ENCODE measurements around the gene MDC1.

Gene MDC1

DNA sequence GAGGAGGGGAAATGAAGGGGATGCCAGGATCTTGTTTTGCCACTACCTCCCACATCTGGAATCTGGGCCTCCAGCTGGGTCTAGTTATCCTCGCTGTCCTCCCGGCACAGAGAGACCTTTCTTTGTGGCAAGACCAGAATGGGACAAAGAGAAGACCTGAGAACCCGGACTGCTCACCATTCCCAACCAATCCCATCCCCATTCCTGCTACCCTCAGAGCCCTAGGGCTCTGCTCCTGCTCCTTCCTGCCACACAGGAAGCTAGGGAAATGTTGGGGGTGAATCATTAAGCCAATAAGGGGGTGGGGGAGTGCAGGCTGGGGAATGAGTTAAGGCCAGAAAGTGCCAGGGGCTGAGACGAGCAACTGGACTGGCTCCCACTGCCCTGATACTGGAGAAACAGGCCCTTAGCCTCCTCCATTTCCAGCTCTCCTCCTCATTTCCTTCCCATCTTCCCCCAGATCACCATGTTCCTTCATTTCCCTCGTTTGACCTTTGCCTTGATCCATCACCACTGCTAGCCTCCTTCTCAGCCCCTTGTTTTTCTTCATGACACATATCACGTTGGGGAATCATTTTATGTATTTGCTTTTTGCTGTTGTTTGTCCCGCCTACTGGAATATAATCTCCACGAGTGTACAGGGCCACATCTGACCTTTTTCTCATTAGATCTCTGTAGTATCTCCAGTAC, 31.9 kb upstream of the MDC1 start:
- DNase-seq (ENCODE audit: insufficient read length, low spot score) (no peak), FAIRE-seq (no peak)

DNA sequence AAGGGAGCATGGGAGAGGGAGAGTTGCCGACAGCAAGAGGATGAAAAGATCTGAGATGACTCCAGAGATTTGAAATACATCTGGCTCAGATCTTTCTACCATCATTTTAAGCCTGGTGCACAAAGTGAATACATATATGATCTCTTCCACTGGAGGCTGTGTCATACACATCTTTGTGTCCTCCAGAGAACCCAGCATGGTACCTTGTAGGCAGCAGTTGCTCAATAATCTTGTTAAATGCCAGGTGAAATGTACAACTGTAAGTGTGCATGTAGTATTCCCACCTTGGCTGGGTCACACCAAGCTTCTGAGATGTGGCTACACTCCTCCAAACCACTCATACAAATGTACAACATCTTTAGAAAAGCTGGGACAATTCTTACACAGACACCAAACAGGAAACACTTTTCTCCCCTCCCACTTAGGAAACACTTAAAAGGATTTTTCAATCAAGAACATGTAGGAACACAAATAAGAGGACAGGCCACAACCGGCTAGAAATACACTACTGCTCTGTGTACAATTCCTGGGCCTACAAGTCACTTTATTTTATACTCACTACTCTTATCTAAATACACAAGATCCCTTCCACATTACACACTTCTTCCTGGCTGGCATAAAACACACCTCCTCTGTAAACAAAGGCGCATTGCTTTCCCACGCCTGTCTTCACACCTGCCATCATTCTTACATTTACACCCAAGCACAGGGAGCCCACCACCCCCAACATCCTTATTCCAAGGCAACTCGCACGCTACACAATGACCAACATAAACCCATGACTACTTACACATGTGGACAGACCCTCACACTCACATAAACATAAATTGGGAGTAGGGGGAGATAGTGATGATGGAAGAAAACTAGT, 31.1 kb upstream of the MDC1 start:
- DNase-seq (ENCODE audit: insufficient read length, low spot score): no peak
- FAIRE-seq: no peak

DNA sequence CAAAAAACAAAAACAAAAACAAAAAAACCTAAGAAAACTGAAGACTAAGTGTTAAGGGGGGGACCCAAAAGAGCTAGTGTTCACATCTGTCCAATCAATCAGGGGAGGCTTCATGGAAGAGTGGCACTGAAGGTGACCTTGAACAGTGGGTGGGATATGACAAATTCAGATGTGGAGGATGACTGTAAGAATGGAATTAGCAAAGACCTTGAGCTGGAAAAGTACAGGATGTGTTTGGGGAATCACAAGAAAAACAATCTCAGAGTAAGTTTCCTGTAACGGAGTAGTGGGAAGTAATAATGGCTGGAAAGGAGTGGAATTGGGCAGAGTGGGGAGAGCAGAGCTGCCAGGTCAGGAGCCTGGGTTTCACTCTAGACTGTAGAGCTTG, 30.2 kb upstream of the MDC1 start:
- no peak for FAIRE-seq

DNA sequence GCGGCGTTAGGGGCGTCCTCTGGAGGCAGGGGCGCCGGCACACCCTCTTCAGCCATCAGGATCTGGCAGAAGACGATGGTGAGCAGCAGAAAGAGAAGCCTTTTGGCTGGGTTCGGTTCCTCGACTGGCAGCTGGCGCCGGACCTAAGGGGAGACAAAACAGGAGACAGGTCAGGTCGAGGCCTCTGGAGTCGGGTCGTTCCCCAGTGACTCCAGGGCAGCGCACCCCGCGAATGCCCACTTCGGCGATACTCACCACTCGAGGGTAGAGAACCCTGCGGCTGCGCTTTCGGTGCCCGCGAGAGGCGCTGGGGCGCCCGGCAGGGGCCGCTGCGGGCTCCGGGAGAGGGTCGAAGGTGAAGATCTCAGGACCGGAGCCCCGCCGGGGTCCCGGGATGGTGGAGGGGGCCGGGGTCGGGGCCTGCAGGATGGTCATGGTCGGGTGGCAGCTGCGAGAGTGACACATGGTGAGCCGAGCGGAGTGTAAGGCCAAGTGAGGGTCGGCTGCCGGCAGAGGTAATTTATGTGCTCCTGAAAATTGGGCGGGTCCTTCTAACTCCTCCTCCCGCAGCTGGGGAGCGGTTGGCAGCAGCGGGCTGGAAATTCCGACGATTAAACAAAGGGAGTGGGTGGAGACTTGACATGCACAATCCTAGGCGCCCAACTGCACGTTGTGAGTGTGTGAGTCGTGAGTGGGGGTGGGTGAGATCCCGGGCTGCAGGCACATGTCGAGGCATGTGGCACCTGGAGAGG, 27.1 kb upstream of the MDC1 start, which contains the start of gene IER3:
TSS of gene IER3 (minus strand) at position 494 of the 752 bp plus-strand sequence. CDS start at position 465, 29 bp downstream.
- peak; percentile 9 for FAIRE-seq
- peak; percentile 85 for DNase-seq (ENCODE audit: insufficient read length, low spot score)

More for the DNA sequence above, 30.2 kb upstream of the MDC1 start:
- DNase-seq (ENCODE audit: insufficient read length, low spot score): no peak

DNA sequence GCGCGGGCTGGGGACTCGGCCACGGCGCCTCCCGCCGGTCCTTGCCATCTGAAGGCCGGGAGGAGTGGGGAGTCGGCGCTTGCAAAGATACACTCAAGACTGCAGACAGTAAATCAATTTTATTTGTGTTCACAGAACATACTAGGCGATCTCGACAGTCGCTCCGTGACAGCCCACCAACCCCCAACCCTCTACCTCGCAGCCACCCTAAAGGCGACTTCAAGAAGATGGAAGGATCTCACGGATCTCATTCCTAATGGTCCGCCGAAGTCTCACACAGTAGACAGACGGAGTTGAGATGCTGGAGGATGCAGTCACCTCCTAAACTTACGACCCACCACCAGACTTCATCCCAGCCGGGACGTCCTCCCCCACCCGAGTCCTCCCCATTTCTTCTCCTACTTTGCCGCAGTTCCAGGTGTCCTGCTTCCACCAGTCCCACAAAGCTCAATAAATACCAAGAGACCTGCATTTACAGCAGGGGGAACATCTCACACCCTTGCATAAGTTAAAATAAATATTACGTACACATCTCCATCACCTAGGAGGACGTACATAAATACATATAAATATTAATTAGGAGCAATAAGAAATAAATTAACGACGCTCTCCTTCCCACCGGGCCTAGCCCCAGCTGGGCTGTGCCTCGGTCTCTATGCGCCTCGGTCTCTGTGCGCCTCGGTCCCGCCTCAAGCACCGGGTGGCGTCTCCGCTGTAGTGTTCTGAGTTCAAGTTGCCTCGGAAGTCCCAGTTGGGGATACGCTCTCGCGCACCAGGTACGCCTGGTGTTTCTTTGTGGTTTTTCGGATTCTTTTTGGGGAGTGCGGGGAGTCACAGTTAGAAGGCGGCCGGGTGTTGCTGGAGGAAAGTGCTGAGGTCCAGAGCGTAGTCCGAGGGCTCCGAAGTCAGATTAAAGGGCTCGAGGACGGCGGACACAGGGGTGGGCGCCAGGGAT, 26.3 kb upstream of the MDC1 start:
- DNase-seq (ENCODE audit: insufficient read length, low spot score) (no peak), FAIRE-seq (no peak)

DNA sequence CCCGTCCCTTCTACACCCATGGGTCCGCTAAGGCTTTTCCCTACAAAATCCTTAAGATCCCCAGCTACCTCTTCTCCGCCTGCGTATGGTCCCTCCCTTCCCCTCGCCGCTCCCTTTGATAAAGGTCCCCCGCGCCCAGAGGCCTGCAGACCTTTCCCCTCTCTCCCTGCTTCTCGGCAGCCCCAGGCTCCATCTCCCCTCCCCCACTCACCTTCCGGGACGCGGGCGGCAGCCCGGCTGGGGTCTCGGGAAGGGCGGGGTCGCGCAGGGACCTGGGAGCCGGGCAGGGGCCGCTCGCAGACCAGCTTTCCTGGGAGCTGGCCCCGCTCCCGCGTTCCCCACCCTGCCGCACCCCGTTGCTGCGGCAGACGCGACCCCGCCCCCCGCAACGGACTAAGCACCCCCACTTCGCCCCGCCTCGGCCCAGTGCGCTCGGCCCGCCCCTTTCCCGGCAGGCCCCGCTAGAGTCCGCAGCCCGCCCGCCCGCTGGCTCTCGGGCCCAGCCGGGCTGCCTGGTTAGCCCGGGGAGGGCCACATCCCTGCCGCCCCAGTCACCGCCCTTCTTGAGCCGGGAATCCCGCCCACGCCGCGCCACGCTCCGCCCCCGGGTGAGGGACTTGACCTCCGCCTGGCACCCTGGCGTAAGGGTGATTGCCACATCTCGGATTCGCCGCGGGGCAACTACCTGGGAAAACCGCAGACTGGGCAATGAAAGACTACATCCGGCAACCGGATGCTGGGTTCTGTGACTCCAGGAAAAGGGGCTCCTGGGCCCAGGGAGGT, 25.4 kb upstream of the MDC1 start, which contains the start of gene FLOT1:
TSS of gene FLOT1 (minus strand) at position 372 of the 783 bp plus-strand sequence. CDS start 498 bp downstream, outside the sequence.
- peak; percentile 95 for DNase-seq (ENCODE audit: insufficient read length, low spot score)
- peak; percentile 90 for FAIRE-seq

DNA sequence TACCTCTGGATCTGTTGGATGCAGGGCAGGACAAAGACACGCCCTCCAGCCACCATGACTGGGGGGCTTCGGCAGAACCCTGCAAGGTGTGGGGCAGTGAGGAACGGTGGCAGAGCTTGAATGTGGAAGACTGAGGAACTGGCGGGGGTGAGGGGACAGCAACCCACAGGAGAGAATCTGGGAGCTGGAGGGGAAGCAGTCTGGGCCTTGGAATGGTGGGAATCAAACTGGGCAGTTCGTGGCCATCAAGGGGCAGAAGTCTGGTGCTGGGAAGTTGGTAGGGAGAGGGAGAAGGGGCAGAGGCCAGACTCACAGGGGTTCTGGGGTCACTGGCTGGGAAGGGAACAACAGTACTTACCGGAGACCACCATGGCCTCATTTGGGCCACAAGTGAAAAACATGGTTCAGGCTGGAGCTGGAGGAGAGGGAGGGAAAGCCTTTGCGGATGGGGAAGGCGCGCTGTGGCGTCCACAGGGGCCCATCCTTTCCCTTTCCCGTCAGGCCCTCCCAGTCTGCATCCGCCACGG, 24.8 kb upstream of the MDC1 start:
- DNase-seq (ENCODE audit: insufficient read length, low spot score): no peak

DNA sequence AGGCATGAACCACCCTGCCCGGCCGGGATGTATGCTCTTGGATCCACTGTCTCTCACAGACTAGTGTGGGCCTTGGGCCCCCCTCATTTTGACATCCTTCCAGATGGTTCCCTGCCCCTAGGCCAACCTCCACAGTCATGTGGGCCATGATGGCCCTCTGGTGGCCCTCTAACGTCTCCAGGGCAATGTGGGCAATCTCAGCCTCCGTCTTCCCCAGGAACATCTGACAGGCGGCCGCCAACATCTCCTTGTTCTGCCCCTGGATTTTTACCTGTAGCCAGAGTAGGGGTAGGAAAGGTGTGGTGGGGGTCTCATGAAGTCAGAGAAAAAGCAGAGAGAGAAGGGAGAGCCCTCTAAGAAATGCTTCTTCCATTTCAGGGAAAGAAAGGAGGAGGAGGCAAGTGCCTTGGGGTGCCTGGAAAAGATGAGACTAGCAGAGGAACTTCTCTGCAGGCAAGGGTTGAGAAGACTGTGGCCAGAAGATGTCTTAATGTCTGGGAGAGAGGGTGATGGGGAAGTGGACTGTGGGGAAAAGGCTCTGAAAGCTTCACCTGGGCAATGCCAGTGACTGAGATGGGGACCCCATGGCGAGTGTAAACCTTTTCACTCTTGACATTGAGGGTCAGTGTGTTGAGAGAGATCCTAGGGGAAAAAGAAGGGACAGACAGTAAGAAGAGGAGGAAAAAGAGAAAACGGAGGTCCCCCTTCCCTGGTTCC, 24.1 kb upstream of the MDC1 start:
- no peak for FAIRE-seq
- DNase-seq (ENCODE audit: insufficient read length, low spot score): no peak

More for the DNA sequence above, 24.8 kb upstream of the MDC1 start:
- FAIRE-seq: no peak

DNA sequence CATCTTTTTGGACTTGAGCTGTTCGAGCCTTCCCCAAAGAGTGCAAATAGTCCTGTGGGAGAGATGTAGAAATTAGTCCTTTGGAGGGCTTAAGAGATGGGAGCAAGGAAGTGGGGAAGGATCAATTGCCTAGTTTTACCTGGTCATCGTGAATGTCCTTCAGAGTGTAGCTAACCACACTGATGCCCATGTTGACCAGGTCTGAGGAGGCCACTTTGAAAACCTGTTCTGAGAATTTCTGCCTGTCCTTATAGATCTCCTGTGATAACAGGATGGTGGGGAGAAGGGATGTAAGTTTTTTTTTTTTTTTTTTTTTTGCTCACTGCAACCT, 23.4 kb upstream of the MDC1 start:
- DNase-seq (ENCODE audit: insufficient read length, low spot score): no peak
- FAIRE-seq: no peak

DNA sequence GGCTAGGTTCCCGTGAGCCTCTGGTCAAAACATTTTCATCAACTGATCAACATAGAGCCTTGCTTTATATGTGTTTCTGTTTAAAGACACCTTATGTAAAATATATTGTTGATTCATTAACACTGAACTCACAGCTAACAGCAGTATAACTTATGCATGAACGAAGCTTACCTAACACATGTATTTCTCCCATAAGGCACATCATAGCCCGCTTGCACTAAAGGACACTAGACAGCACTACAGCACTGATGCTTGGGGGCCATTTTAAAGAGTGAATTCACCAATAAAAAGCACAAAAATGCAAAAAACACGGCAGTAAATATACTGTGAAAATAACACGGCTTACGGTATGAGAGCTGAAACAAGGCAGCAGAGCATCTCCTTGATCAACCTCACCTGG, 21.5 kb upstream of the MDC1 start:
- no peak for FAIRE-seq
- no peak for DNase-seq (ENCODE audit: insufficient read length, low spot score)

DNA sequence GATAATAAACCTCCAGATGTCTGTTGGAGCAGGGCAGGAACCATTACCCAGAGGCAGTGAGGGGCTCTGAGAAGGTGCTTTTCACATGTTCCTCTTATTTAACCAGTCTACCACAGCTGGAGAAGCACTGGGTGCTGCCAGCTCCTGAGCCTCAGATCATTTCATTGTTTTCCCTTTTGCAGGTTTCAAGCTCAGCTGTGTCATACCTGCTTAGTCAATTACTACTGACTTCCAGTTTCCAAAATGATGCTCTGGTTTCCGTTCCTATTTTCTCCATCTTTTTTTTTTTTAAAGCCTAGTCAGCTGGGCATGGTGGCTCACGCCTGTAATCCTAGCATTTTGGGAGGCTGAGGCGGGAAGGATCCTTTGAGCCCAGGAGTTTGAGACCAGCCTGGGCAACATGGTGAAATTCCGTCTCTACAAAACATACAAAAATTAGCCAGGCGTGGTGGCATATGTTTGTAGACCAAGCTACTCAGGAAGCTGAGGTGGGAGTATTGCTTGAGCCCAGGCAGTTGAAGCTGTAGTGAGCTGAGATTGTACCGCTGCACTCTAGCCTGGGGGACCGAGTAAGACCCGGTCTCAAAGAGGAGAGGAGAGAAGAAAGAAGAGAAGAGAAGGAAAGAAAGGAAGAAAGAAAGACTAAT, 18.7 kb upstream of the MDC1 start:
- DNase-seq (ENCODE audit: insufficient read length, low spot score) (no peak), FAIRE-seq (no peak)

DNA sequence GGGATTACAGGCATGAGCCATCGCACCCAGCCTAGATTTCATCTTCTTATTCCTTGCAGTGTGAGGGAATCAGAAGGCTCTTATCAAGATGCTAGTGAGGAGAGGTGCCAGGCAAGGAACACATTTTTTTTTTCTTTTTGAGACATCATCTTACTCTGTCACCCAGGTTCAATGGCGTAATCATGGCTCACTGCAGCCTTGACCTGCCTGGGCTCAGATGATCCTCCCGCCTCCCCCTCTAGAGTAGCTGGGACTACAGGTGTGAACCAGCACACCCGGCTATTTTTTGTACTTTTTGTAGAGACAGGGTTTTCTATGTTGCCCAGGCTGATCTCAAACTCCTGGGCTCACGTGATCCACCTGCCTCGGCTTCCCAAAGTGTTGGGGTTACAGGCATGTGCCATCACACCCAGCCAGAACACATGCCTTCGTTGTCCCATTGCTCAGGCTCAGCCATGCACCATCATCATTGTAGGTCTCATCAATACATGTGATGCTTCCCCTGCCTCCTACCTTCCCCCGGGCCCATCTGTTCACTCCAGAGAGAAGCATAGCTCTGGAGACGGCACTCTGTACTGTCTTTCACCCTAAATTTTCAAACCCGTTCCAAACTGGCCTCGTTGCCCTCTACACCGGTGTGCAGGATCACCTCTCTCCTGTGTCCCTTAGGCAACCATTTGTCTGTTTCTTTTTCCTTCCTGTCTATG, 15.3 kb upstream of the MDC1 start:
- FAIRE-seq: no peak

DNA sequence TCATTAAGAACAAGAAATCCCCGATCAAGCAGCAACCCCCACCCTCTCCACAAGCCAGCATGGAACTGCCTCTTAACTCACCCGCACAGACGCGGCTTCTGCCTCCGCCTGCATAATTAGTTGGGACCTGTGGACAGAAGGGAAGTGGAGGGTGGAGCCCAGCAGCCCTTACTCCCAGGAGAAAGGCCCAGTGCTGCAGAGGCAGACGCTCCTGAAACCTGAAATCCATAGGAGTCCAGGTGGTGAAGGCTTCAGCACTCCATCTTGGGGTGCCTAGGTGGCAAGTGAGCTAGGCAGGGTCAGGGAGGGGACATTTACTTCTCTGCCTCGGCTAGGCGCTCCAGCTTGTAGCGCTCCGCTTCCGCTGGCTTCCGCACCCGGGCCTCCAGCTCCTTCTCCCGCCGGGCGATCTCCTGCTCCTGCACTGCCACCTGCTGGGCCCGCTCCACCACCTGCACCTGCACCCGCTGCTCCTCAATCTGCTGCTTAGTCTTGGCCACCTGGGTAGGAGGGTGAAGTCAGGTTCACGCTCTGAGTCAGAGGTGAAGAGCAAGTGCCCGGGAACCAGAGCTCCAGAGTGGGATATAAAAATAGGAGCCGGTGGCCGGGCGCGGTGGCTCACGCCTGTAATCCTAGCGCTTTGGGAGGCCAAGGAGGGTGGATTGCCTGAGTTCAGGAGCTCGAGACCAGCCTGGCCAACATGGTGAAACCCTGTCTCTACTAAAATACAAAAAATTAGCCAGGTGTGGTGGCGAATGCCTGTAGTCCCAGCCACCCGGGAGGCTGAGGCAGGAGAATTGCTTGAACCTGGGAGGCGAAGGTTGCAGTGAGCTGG, 13.7 kb upstream of the MDC1 start:
- FAIRE-seq (no peak), DNase-seq (ENCODE audit: insufficient read length, low spot score) (no peak)

More for the DNA sequence above, 15.3 kb upstream of the MDC1 start:
- DNase-seq (ENCODE audit: insufficient read length, low spot score): no peak

DNA sequence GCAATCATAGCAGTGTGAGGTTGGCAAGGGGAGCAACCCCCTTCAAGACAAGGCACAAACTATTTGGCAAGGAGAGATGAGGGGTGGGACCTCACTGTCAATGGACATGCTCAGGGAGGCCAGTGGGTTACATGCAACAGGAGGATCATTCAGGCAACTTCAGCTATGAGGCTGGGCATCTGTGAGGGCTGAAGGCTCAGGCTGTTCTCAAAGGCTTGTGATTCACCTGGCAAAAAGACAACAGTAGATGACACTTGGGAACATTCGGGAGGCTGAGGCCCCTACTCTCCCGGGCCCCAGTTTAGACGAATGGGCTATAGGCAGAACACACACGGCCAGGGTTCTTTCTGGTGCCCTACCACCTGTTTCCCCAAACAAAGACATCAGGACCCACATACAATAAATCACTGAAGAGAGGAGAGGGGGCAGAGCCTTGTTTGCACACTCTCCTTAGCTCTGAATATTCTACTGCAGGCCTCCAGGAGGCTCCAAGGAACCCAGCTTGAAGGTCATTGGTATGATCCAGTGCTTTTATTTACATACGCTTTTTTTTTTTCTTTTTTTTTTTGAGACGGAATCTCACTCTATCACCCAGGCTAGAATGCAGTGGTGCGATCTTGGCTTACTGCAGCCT, 11.0 kb upstream of the MDC1 start:
- DNase-seq (ENCODE audit: insufficient read length, low spot score) (no peak), FAIRE-seq (no peak)

DNA sequence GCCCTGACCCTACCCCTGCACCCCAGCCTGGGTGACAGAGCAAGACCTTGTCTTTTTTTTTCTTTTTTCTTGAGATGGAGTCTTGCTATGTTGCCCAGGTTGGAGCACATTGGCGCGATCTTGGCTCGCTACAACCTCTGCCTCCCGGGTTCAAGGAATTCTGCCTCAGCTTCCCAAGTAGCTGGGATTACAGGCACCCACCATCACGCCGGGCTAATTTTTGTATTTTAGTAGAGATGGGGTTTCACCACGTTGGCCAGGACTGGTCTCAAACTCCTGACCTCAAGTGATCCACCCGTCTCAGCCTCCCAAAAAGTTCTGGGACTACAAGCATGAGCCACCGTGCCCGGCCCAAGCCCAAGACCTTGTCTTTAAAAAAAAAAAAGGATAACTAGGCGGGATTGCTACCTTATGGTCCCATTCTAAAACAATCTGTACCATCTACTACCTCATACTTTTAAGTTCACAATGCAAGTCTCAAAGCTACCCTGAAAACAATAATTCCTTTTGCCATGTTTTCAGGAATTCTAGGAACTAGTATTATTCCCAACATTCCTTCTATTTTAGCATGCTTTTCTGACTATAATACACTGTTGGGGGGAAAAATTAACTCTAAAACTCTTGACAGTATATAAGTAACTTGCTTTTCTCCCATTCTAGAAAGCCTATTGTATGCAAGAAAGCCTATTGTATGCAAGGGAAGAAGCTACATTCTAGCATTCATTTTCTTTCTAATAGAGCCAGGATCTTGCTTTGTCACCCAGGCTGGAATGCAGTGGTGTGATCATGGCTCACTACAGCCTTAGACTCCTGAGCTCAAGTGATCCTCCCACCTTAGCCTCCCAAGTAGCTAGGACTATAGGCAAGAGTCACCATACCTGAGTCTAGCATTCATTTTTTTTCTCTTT, 9.7 kb upstream of the MDC1 start:
- DNase-seq (ENCODE audit: insufficient read length, low spot score) (no peak), FAIRE-seq (no peak)

Data from HTR-8/SVneo (cell line).